WTC11 (cell line): ENCODE results near the gene ITGA1. TPM values are rescaled to one million over a fixed set of nuclear protein-coding genes. Genes with fewer than 3 reads are reported as not detected.

Experiments
- ATAC-seq: fragments of 200-7000 bp; cut with Tn5 transposase; 2 replicates; pipeline ENCODE4 v1.10.0; 2021; ENCODE audit warnings: mild to moderate bottlenecking, moderate library complexity
- CTCF ChIA-PET: fragments of 300-600 bp; sonication (Branson Sonifier 250); formaldehyde crosslinking; loops from one replicate; lab custom pipeline; 2021; ENCODE audit warnings: antibody characterized with exemption; lab: Charles Lee
- POLR2A ChIA-PET: fragments of 350-600 bp; sonication (Branson Sonifier 250); formaldehyde crosslinking; loops from one replicate; lab custom pipeline; 2021; ENCODE audit warnings: antibody characterized with exemption; lab: Charles Lee
- DNase-seq: peaks from one replicate; pipeline ENCODE4 v3.0.0; 2021; ENCODE audit warnings: low spot score
- H3K27ac Mint-ChIP-seq: 2 replicates; pipeline ENCODE4 v1.8.0; 2021; ENCODE audit warnings: mixed read lengths
- H3K27me3 Mint-ChIP-seq: 2 replicates; pipeline ENCODE4 v1.8.0; 2021; ENCODE audit warnings: low read depth, mild to moderate bottlenecking, moderate library complexity, mixed read lengths
- H3K36me3 Mint-ChIP-seq: 2 replicates; pipeline ENCODE4 v1.8.0; 2021; ENCODE audit warnings: mixed read lengths
- H3K4me1 Mint-ChIP-seq: 2 replicates; pipeline ENCODE4 v1.8.0; 2022; ENCODE audit warnings: mixed read lengths
- H3K4me3 Mint-ChIP-seq: 2 replicates; pipeline ENCODE4 v1.8.0; 2021; ENCODE audit warnings: mild to moderate bottlenecking, moderate library complexity, mixed read lengths
- H3K9me3 Mint-ChIP-seq: 2 replicates; pipeline ENCODE4 v1.8.0; 2021; ENCODE audit warnings: mixed read lengths
- CBFB ChIP-seq: sonication (generic); formaldehyde crosslinking; IDR thresholded peaks from 2 replicates; pipeline ENCODE4 v1.8.1; 2022; ENCODE audit warnings: mild to moderate bottlenecking, low read depth, missing genetic modification reagents
- CDX4 ChIP-seq: fragments of 250-450 bp; sonication (Bioruptor Pico); IDR thresholded peaks from 2 replicates; pipeline ENCODE4 v1.9.0; 2021; ENCODE audit warnings: moderate library complexity, mild to moderate bottlenecking, inconsistent platforms, borderline replicate concordance
- E2F5 ChIP-seq: sonication (generic); formaldehyde crosslinking; IDR thresholded peaks from 2 replicates; pipeline ENCODE4 v1.8.1; 2022; ENCODE audit warnings: mild to moderate bottlenecking, moderate library complexity, missing genetic modification reagents
- ETV6 ChIP-seq: sonication (generic); formaldehyde crosslinking; IDR thresholded peaks from 2 replicates; pipeline ENCODE4 v1.8.1; 2022; ENCODE audit warnings: mild to moderate bottlenecking, missing genetic modification reagents
- GABPB1 ChIP-seq: sonication (generic); formaldehyde crosslinking; IDR thresholded peaks from 2 replicates; pipeline ENCODE4 v1.8.1; 2023; ENCODE audit warnings: mild to moderate bottlenecking, missing genetic modification reagents
- GRHL2 ChIP-seq: fragments of 250-450 bp; sonication (Bioruptor Pico); IDR thresholded peaks from 2 replicates; pipeline ENCODE4 v1.8.0; 2022; ENCODE audit warnings: mild to moderate bottlenecking, moderate library complexity; ENCODE audit not compliant: insufficient replicate concordance, severe bottlenecking
- GTF2I ChIP-seq: fragments of 250-450 bp; sonication (Bioruptor Pico); conservative IDR thresholded peaks from 2 replicates; pipeline ENCODE4 v1.4.0; 2021; ENCODE audit warnings: mild to moderate bottlenecking
- JUN ChIP-seq: sonication (generic); formaldehyde crosslinking; IDR thresholded peaks from 2 replicates; pipeline ENCODE4 v1.8.0; 2023; ENCODE audit warnings: mild to moderate bottlenecking, missing genetic modification reagents
- MLX ChIP-seq: sonication (generic); formaldehyde crosslinking; IDR thresholded peaks from 2 replicates; pipeline ENCODE4 v1.8.1; 2023; ENCODE audit warnings: mild to moderate bottlenecking, missing genetic modification reagents, moderate library complexity
- NFATC4 ChIP-seq: fragments of 250-450 bp; sonication (Bioruptor Pico); IDR thresholded peaks from 2 replicates; pipeline ENCODE4 v1.9.0; 2021; ENCODE audit warnings: mild to moderate bottlenecking
- NR1H2 ChIP-seq: sonication (generic); formaldehyde crosslinking; IDR thresholded peaks from 2 replicates; pipeline ENCODE4 v1.9.0; 2021; ENCODE audit warnings: mild to moderate bottlenecking, moderate library complexity, missing genetic modification reagents
- OVOL2 ChIP-seq: fragments of 250-450 bp; sonication (Bioruptor Pico); IDR thresholded peaks from 2 replicates; pipeline ENCODE4 v1.9.0; 2021; ENCODE audit warnings: mild to moderate bottlenecking, borderline replicate concordance
- PRDM15 ChIP-seq: sonication (generic); formaldehyde crosslinking; IDR thresholded peaks from 2 replicates; pipeline ENCODE4 v1.8.0; 2022; ENCODE audit warnings: missing genetic modification reagents
- PREB ChIP-seq: sonication (generic); formaldehyde crosslinking; IDR thresholded peaks from 2 replicates; pipeline ENCODE4 v1.8.1; 2022; ENCODE audit warnings: mild to moderate bottlenecking, missing genetic modification reagents, moderate library complexity, borderline replicate concordance
- RELA ChIP-seq: sonication (generic); formaldehyde crosslinking; IDR thresholded peaks from 2 replicates; pipeline ENCODE4 v1.8.1; 2022; ENCODE audit warnings: missing genetic modification reagents, mild to moderate bottlenecking, borderline replicate concordance
- RORB ChIP-seq: fragments of 250-450 bp; sonication (Bioruptor Pico); IDR thresholded peaks from 2 replicates; pipeline ENCODE4 v1.9.0; 2021; ENCODE audit warnings: mild to moderate bottlenecking
- TEAD4 ChIP-seq: sonication (generic); formaldehyde crosslinking; IDR thresholded peaks from 2 replicates; pipeline ENCODE4 v1.8.0; 2022; ENCODE audit warnings: mild to moderate bottlenecking, missing genetic modification reagents
- ZNF317 ChIP-seq: sonication (generic); formaldehyde crosslinking; IDR thresholded peaks from 2 replicates; pipeline ENCODE4 v1.8.1; 2023; ENCODE audit warnings: low read depth, mild to moderate bottlenecking, moderate library complexity, missing genetic modification reagents, borderline replicate concordance
- ZNF425 ChIP-seq: fragments of 250-450 bp; sonication (Bioruptor Pico); conservative IDR thresholded peaks from 2 replicates; pipeline ENCODE4 v1.9.0; 2021; ENCODE audit warnings: mild to moderate bottlenecking
- ZNF532 ChIP-seq: fragments of 250-450 bp; sonication (Bioruptor Pico); IDR thresholded peaks from 2 replicates; pipeline ENCODE4 v1.9.0; 2021; ENCODE audit warnings: mild to moderate bottlenecking, borderline replicate concordance
- total RNA-seq: library from RNA; stranded (reverse); gene quantifications from 3 replicates; pipeline ENCODE4 v1.2.3, GENCODE V29; 2021

Gene ITGA1
- total RNA-seq, 1 experiment from 2014 or later = 6.5 TPM

- TF ChIP-seq PRDM15 = no peak
These were observed 15.2 kb downstream of the ITGA1 start (continued) for GRCh38 chr5:52802974-52803336.

GRCh38 chr5:52804387-52804791 lies 16.7 kb downstream of the ITGA1 start:
- Mint-ChIP-seq H3K27me3 (no peaks in the 10 kb centered on the region), H3K36me3 (peaks cover 6% of the 10 kb centered on the region; the same call in 1 of the 2 replicates), H3K4me1 (peaks cover 37% of the 10 kb centered on the region), H3K9me3 (no peaks in the 10 kb centered on the region), H3K4me3 (no peak overlapping the region), H3K27ac (no peak overlapping the region)
- CTCF ChIA-PET = interaction anchor here (1.5 kb wide), 1 partner anchor 111 kb away, joined by 4 read pairs; no protein-coding TSS in a partner anchor
- no peak for DNase-seq
- no peak for TF ChIP-seq MLX (CRISPR knock-in tag)
- no peak for TF ChIP-seq E2F5 (CRISPR knock-in tag)
- POLR2A ChIA-PET = interaction anchor here (0.6 kb wide), 1 partner anchor 8 kb away, joined by 8 read pairs; no protein-coding TSS in a partner anchor
- ATAC-seq = no peak

- CTCF ChIA-PET = no interaction called here
These were observed 17.3 kb downstream of the ITGA1 start for GRCh38 chr5:52804981-52805380.

GRCh38 chr5:52805615-52806014 lies 17.9 kb downstream of the ITGA1 start:
- Mint-ChIP-seq H3K27me3 (no peaks in the 10 kb centered on the region), H3K36me3 (peaks cover 6% of the 10 kb centered on the region; the same call in 1 of the 2 replicates), H3K4me3 (no peak overlapping the region), H3K4me1 (peaks cover 34% of the 10 kb centered on the region), H3K27ac (no peak overlapping the region), H3K9me3 (no peaks in the 10 kb centered on the region)
- POLR2A ChIA-PET = no interaction called here
- ATAC-seq (no peak), DNase-seq (no peak)
- CTCF ChIA-PET = no interaction called here
- TF ChIP-seq ZNF532 = no peak
- TF ChIP-seq NFATC4 (CRISPR knock-in tag) = no peak
- no peak for TF ChIP-seq ZNF425 (CRISPR knock-in tag)
- TF ChIP-seq ETV6 (CRISPR knock-in tag) = no peak
- no peak for TF ChIP-seq NR1H2 (CRISPR knock-in tag)
- no peak for TF ChIP-seq CDX4 (CRISPR knock-in tag)
- no peak for TF ChIP-seq PREB (CRISPR knock-in tag)
- no peak for TF ChIP-seq OVOL2 (CRISPR knock-in tag)
- no peak for TF ChIP-seq RELA (CRISPR knock-in tag)
- no peak for TF ChIP-seq JUN (CRISPR knock-in tag)

More at GRCh38 chr5:52804981-52805380, 17.3 kb downstream of the ITGA1 start:
- ATAC-seq = no peak
- TF ChIP-seq TEAD4 (CRISPR knock-in tag) = no peak
- TF ChIP-seq GRHL2 (CRISPR knock-in tag) = no peak
- no peak for TF ChIP-seq ETV6 (CRISPR knock-in tag)
- no peak for TF ChIP-seq RORB (CRISPR knock-in tag)
- TF ChIP-seq GTF2I (CRISPR knock-in tag) = no peak
- TF ChIP-seq NR1H2 (CRISPR knock-in tag) = no peak
- no peak for TF ChIP-seq ZNF317 (CRISPR knock-in tag)
- TF ChIP-seq CBFB = no peak
- no peak for TF ChIP-seq GABPB1 (CRISPR knock-in tag)
- TF ChIP-seq, all 79 proteins: peak for 0
- POLR2A ChIA-PET = interaction anchor here (0.6 kb wide), 1 partner anchor 8 kb away, joined by 8 read pairs; no protein-coding TSS in a partner anchor
- Mint-ChIP-seq H3K27me3 (no peaks in the 10 kb centered on the region), H3K4me3 (no peak overlapping the region), H3K4me1 (peaks cover 37% of the 10 kb centered on the region), H3K9me3 (no peaks in the 10 kb centered on the region), H3K27ac (no peak overlapping the region), H3K36me3 (peaks cover 6% of the 10 kb centered on the region; the same call in 1 of the 2 replicates)
- DNase-seq = no peak
